Epithelial cell of esophagus (primary cell): Measurements from ENCODE around the gene YAP1.

Source experiments
- DNase-seq: peaks from one replicate; pipeline ENCODE4 v3.0.0; 2010; ENCODE audit warnings: low read depth
- H3K4me3 ChIP-seq: 2 replicates; pipeline ENCODE4 v1.5.1; 2011; ENCODE audit warnings: mild to moderate bottlenecking, low read length, control low read depth
- CTCF ChIP-seq: IDR thresholded peaks from 2 replicates; pipeline ENCODE4 v1.5.1; 2011; ENCODE audit warnings: low read depth, mild to moderate bottlenecking, low read length, control low read depth, inconsistent platforms; ENCODE audit not compliant: insufficient read depth; ENCODE audit errors: missing control alignments

Gene YAP1

GRCh38 chr11:102201776-102202175 is 91.5 kb downstream of the YAP1 start:
- no peak overlapping the region for H3K4me3 ChIP-seq
- no peak for DNase-seq
- TF ChIP-seq CTCF = no peak

GRCh38 chr11:102202972-102203371 is 92.7 kb downstream of the YAP1 start:
- TF ChIP-seq CTCF = no peak
- H3K4me3 ChIP-seq = no peak overlapping the region
- DNase-seq = no peak

- peak; percentile 26 for DNase-seq
- no peak for TF ChIP-seq CTCF
- H3K4me3 ChIP-seq = no peak overlapping the region
Observed at GRCh38 chr11:102204174-102204573, 93.9 kb downstream of the YAP1 start.

GRCh38 chr11:102205805-102206204 is 95.6 kb downstream of the YAP1 start:
- no peak overlapping the region for H3K4me3 ChIP-seq
- DNase-seq = no peak
- no peak for TF ChIP-seq CTCF

GRCh38 chr11:102208835-102209234 is 98.6 kb downstream of the YAP1 start:
- DNase-seq = no peak
- no peak for TF ChIP-seq CTCF
- no peak overlapping the region for H3K4me3 ChIP-seq

- no peak for DNase-seq
- no peak overlapping the region for H3K4me3 ChIP-seq
- no peak for TF ChIP-seq CTCF
Observed at GRCh38 chr11:102214623-102215022, 104.4 kb downstream of the YAP1 start.

- no peak for DNase-seq
Observed at GRCh38 chr11:102216433-102217075, 106.3 kb downstream of the YAP1 start.

More at GRCh38 chr11:102216433-102217075, 106.3 kb downstream of the YAP1 start:
- no peak for TF ChIP-seq CTCF
- H3K4me3 ChIP-seq = no peak overlapping the region
